Muscle of back (tissue), 13 donors: ENCODE measurements around the gene ZNF821. TPM values are rescaled to one million over a fixed set of nuclear protein-coding genes. Genes with fewer than 3 reads are reported as not detected.
"Not testable (repeated sequence)": the region's sequence is repeated elsewhere in the genome, so short reads cannot be mapped to it uniquely, and the experiment has no call there.

Experiments used
- DNase-seq, 3 donors: peaks; one replicate each; pipeline versions ENCODE4 v3.0.0 to v3.0.0-alpha.2; 2013
- long read RNA-seq, 9 donors: transcript quantifications; one replicate each; lab custom pipeline, GENCODE V29; 2026
- polyA plus RNA-seq, 10 donors: library from polyadenylated mRNA; unstranded; fragments of 120-200 nt; gene quantifications; one replicate each; pipeline ENCODE4 v1.2.1, GENCODE V29; 2013; ENCODE audit not compliant: insufficient read length in 10 of 10

The ZNF821 gene, protein sequence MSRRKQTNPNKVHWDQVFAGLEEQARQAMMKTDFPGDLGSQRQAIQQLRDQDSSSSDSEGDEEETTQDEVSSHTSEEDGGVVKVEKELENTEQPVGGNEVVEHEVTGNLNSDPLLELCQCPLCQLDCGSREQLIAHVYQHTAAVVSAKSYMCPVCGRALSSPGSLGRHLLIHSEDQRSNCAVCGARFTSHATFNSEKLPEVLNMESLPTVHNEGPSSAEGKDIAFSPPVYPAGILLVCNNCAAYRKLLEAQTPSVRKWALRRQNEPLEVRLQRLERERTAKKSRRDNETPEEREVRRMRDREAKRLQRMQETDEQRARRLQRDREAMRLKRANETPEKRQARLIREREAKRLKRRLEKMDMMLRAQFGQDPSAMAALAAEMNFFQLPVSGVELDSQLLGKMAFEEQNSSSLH
- polyA plus RNA-seq = 10 to 100 TPM in 2 of 10 donors, 1 to 10 TPM in 8; 7.5 to 11.0 (median 8.6) TPM
- long read RNA-seq, donor 1 = 0 reads
- long read RNA-seq, donor 2, partial matches to known transcripts = 0 of 1 reads
- long read RNA-seq, donor 2, other reads (novel, unspliced or antisense) = 0 of 1 reads
- long read RNA-seq, donor 3 = 0 reads
- long read RNA-seq, donor 4 = 0 reads
- long read RNA-seq, donor 5, partial matches to known transcripts = 0 of 1 reads
- long read RNA-seq, donor 5, other reads (novel, unspliced or antisense) = 0 of 1 reads
- long read RNA-seq, donor 6 = 0 reads
- long read RNA-seq, donor 7, partial matches to known transcripts = 0 of 1 reads
- long read RNA-seq, donor 7, other reads (novel, unspliced or antisense) = 0 of 1 reads
- long read RNA-seq, donor 8 = 0 reads
- long read RNA-seq, donor 9 = 0 reads

GRCh38 chr16:71883849-71884638 lies at the start of gene ZNF821:
Gene ZNF821, minus strand, starts transcription at chr16:71884182. Its CDS starts 4,236 bp downstream, at chr16:71879946.
- DNase-seq = peak; percentile 84 to 93 (median 90)

DNA sequence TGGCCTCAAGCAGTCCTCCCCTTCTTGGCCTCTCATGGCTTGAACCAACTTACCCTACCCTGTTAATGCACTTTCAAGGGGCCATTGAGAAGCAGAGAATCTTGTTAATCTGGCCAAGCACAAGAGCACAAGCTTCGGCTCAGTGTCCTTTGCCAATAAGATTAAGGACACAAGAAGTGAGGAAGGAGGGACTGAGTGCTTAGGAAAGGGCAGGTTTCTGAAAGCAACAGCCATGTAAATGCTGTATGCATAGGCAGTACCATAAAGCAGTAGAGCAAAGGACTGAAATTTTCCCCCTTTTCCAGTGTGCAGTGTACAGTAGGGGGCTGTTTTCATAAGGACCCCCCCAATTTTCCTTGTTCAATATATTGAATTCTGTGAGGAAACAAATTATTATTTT lies 49.0 kb upstream of the ZNF821 start:
- no peak for DNase-seq

DNA sequence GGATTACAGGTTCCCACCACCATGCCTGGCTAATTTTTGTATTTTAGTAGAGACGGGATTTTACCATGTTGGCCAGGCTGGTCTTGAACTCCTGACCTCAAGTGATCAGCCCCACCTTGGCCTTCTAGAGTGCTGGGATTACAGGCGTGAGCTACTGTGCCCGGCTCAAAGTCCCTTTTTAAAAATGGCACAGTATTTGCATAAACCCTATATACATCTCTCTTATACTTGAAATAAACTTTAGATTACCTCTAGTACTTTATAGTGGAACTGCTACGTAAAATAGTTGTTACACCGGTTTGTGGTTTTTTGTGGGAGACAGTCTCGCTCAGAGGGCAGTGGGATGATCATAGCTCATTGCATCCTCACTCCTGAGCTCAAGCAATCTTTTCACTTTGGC lies 47.6 kb upstream of the ZNF821 start:
- DNase-seq = no peak

GRCh38 chr16:71931001-71931400 lies 47.0 kb upstream of the ZNF821 start:
- DNase-seq = no peak

DNA sequence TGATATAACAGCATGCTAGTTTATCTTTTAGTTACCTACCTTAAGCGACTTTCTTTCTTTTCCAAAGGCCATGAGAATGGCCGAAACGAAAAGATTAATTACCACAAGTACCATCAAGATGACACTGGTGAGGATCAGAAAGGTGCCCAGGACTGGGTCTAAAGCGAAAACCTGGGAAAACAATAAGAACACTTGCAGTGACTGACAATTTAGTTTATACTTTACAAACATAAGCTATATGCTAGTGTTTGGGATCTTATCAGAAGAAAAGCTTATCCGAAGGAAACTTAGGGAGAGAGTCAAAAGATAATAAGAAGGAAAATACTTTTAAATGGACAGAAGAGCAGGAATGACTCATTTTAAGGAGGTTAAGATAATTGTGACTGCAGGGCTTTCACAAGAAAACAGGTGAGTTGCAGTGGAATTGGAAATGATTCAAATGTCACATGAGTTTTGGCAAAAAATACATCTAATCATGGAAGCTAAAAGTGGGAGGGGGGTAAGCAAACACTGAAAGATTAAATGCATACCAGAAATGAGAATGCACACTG lies 46.1 kb upstream of the ZNF821 start:
- no peak for DNase-seq

- DNase-seq = peak; percentile 15 to 52 (median 30)
These were observed 45.1 kb upstream of the ZNF821 start for GRCh38 chr16:71929048-71929447.

DNA sequence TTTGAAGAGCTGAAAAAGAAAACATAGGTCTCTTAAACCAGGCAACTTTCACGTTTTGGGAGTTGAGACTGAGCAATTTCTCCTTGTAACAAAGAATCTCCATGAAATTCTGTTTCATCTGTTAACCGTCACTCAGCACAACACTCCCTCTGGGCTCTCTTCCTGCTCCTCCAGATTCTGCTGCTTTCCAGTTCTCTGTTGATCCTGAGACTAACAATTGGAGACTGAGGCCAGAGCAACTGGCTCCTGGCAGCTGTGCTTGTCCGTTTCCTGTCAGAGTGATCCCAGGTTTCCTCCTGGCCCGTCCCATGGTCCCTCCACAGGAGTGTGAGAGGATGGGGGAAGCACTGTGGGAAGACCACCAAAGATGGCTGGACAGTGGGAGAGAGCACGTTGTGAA lies 43.8 kb upstream of the ZNF821 start:
- peak in 2 of 3 donors; percentile 6 to 22 for DNase-seq

- peak; percentile 15 to 87 (median 45) for DNase-seq
These were observed 43.4 kb upstream of the ZNF821 start for GRCh38 chr16:71927383-71927782.

DNA sequence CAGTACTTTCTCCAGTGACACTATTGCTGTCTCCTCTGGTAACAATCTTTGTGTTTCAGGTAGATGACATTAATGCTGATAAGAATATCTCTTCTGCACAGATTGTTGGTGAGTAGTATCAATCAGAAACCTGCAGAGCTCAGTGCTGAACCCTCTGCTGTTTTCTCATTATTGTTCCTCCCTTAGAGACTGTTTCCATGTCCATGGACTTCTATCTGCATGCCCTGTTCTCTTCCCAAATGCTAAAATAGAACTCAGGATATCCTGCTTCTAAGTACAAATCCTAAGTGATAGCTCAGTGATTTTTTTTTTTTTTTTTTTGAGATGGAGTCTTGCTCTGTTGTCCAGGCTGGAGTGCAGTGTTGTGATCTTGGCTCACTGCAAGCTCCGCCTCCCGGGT lies 40.7 kb upstream of the ZNF821 start:
- DNase-seq = no peak

GRCh38 chr16:71923941-71924690 lies 40.1 kb upstream of the ZNF821 start:
- no peak for DNase-seq

GRCh38 chr16:71920658-71921057 lies 36.7 kb upstream of the ZNF821 start:
- DNase-seq = no peak

DNA sequence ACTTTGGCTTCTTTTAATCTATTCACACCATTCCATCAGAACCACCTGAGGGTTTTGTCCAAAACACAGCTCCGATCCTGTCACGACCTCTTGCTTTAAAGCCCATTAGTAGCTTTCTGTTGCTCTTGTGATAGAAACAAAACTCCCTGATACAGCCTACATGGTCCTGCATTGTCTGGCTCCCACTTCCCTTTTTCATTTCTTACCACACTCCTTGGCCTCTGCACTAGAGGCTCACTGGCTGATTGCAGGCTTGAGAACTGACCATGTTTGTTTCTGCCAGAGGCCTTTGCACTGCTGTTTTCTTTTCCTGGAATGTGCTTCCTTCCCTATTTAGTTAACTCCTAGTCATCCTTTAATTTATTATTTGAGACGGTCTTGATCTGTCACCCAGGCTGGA lies 35.1 kb upstream of the ZNF821 start:
- no peak for DNase-seq

- no peak for DNase-seq
These were observed 33.9 kb upstream of the ZNF821 start for GRCh38 chr16:71917900-71918299.

- no peak for DNase-seq
These were observed 32.5 kb upstream of the ZNF821 start for GRCh38 chr16:71916397-71916920.

DNA sequence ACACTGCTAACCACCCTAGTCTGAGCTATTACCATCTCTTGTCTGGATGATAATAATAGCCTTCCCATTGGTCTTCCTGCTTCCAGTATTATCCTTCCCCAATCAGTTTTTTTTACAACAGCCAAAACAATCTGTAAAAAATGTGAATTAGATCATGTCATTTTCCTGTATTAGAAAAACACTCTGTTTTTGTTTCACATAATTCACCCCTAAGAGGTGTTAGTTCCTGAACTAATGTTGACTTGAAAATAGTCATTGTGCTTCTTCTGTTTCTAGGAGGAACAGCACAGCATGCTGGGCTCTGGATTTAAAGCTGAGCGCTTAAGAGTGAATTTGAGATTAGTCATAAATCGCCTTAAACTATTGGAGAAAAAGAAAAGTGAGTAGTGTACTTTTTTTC lies 31.4 kb upstream of the ZNF821 start:
- DNase-seq = no peak

DNA sequence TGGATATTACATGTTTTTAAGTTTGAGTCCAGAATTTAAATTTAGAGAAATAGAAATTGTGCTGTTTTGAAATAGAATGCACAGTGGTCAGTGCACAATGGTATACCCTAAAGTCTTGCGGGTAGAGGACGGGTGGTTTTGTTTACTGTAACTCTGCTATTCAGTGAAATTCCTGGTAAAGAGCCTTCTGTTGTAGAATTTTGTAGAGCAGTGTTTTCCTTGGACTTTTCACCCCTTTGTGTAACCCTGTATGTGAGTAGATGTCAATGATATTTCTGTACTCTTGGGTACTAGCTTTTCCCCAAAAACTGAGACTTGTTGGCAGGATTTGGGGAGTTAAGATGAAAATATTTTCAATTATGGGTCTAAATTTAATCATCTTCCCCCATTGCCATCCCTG lies 30.8 kb upstream of the ZNF821 start:
- DNase-seq = no peak

DNA sequence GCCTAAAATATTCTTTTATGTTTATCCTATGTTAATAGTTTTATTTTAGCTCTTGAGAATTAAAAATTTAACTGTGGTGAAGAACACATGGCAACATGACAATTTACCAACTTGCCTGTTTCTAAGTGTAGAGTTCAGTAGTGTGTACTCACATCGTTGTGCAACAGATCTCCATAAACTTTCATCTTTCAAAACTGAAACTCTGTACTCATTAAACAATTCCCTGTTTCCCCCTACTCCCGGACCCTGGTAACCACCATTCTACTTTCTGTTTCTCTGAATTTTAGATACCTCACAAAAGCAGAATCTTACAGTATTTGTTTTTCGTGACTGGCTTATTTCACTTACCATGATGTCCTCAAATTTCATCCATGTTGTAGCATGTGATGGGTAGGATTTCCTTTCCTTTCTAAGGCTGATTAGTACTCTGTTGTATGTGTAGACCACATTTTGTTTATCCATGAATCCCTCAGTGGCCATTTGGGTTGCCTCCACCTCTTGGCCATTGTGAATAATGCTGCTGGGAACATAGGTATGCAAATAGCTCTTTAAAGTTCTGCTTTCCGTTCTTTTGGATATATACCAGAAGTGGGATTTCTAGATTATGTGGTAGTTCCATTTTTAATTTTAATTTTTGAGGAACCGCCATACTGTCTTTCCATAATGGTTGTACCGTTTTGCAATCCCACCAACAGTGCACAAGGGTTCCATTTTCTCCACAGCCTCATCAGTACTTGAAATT lies 28.7 kb upstream of the ZNF821 start:
- no peak for DNase-seq

GRCh38 chr16:71911121-71911520 lies 27.1 kb upstream of the ZNF821 start:
- DNase-seq = no peak

DNA sequence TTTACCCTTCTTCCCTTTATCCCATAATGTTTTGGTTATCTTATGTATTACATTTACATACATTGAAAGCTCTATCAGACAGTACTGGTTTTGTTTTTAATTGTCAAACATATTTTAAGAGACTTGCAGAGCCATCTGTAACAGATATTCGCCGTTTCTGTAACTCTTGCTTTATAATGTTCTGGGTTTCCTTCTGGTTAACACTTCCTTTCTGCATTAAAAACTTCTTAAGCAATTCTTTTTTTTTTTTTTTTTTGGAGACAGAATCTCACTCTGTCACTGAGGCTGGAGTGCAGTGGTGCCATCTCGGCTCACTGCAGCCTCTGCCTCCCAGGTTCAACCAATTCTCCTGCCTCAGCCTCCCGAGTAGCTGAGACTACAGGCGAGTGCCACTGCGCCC lies 21.8 kb upstream of the ZNF821 start:
- DNase-seq = not testable (repeated sequence)

DNA sequence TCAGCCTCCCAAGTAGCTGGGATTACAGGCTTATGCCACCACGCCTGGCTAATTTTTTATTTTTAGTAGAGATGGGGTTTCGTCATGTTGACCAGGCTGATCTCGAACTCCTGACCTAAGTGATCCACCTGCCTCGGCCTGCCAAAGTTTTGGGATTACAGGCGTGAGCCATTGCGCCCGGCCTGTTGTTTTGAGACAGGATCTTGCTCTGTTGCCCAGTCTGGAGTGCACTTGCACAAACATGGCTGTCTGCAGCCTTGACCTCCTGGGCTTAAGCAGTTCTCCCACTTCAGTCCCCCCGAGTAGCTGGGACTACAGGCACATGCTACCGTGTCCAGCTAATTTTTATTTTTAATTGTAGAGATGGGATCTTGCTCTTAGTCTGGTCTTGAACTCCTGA lies 20.3 kb upstream of the ZNF821 start:
- DNase-seq = no peak
